ENCODE results near the gene GSTM3.

GRCh38 chr1:109740615-109741373, at the start of gene GSTM3:
- no peak for TF ChIP-seq CTCF (IDR thresholded peaks at IDR 0.05; ENCODE audit: low read depth, low read length, poor library complexity, severe bottlenecking)
- TF ChIP-seq EZH2phosphoT487 (IDR thresholded peaks at IDR 0.05; ENCODE audit: borderline replicate concordance, low read length) = no peak

All from DOHH2 (cell line).